ENCODE results near the gene HMGCS2.

DNA sequence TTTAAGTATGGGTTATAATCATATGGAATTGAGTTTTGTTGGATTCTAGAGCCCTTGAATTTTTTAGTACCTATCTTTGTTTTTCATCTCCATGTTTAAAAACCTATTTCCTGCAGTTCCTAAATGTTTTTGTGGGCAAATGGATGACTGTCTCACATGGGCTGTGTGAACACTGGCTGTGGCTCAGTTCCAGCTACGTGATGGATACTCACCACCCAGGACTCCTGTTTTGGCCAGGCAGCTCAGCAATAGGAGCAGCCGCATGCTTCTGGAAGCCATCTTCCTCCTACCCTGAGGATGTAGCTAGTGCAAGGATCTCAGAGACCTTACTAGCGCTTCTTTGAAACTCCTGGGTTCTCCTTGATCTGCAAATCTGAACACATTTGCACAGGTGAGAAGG, 39.8 kb upstream of the HMGCS2 start:
- TF ChIP-seq BCL11A (IDR thresholded peaks at IDR 0.05; ENCODE audit: low read depth, low read length) (no peak), ATF3 (IDR thresholded peaks at IDR 0.05; ENCODE audit: borderline replicate concordance, extremely low read depth, low read depth, low read length) (no peak)
